Amygdala (tissue), 56 donors: ENCODE measurements around the gene TFIP11.

ENCODE experiments used
- DNase-seq, 56 donors: peaks; one replicate each; lab custom pipeline; 2025; lab: John Stamatoyannopoulos, UW

Gene TFIP11

GRCh38 chr22:26452236-26453016 is 59.8 kb downstream of the TFIP11 start:
- DNase-seq, result peak in 1 of 56 donors; percentile 21

- DNase-seq, result no peak
Observed at GRCh38 chr22:26450453-26451185, 61.7 kb downstream of the TFIP11 start.

GRCh38 chr22:26448941-26449340 is 63.3 kb downstream of the TFIP11 start:
- DNase-seq, result no peak

- no peak for DNase-seq
Observed at GRCh38 chr22:26448334-26448733, 63.9 kb downstream of the TFIP11 start.

- no peak for DNase-seq
Observed at GRCh38 chr22:26447584-26448329, 64.5 kb downstream of the TFIP11 start.

- no peak for DNase-seq
Observed at GRCh38 chr22:26446808-26447515, 65.3 kb downstream of the TFIP11 start.

GRCh38 chr22:26445577-26446275 is 66.5 kb downstream of the TFIP11 start:
- DNase-seq, result no peak

- no peak for DNase-seq
Observed at GRCh38 chr22:26444777-26445176, 67.5 kb downstream of the TFIP11 start.

- no peak for DNase-seq
Observed at GRCh38 chr22:26443901-26444690, 68.2 kb downstream of the TFIP11 start.

GRCh38 chr22:26442086-26442756 is 70.1 kb downstream of the TFIP11 start:
- DNase-seq, result no peak
